WI38 (cell line): ENCODE data around the gene GLS2.
"Not testable (repeated sequence)": the region's sequence is repeated elsewhere in the genome, so short reads cannot be mapped to it uniquely, and the experiment has no call there.

ENCODE experiments used
- H3K4me3 ChIP-seq: 2 replicates; pipeline ENCODE4 v1.5.1; 2011; ENCODE audit warnings: low read depth, mild to moderate bottlenecking, control low read depth, low read length
- CTCF ChIP-seq: IDR thresholded peaks from 2 replicates; pipeline ENCODE4 v1.5.1; 2012; ENCODE audit warnings: low read depth, mild to moderate bottlenecking, control low read depth, low read length

GLS2 gene

GRCh38 chr12:56448860-56449621 lies 38.9 kb downstream of the GLS2 start, which contains the start of gene TIMELESS:
Gene TIMELESS, minus strand, starts transcription at chr12:56449426. Its CDS starts 15,256 bp downstream, at chr12:56434170.
- H3K4me3 ChIP-seq: peak within 1 kb of the TSS; percentile 78
- no peak for TF ChIP-seq CTCF

GRCh38 chr12:56443208-56443607 lies 44.8 kb downstream of the GLS2 start:
- H3K4me3 ChIP-seq: not testable (repeated sequence)

- TF ChIP-seq CTCF: no peak
- H3K4me3 ChIP-seq: no peak overlapping the region
Observed at GRCh38 chr12:56437430-56438176, 50.4 kb downstream of the GLS2 start.

GRCh38 chr12:56434828-56435227 lies 53.1 kb downstream of the GLS2 start:
- H3K4me3 ChIP-seq: no peak overlapping the region
- no peak for TF ChIP-seq CTCF

- no peak for TF ChIP-seq CTCF
- no peak overlapping the region for H3K4me3 ChIP-seq
Observed at GRCh38 chr12:56431850-56432249, 56.1 kb downstream of the GLS2 start.

- no peak for TF ChIP-seq CTCF
- no peak overlapping the region for H3K4me3 ChIP-seq
Observed at GRCh38 chr12:56431288-56431687, 56.7 kb downstream of the GLS2 start.

GRCh38 chr12:56425940-56426438 lies 62.0 kb downstream of the GLS2 start:
- no peak for TF ChIP-seq CTCF
- no peak overlapping the region for H3K4me3 ChIP-seq
